ENCODE measurements around the gene ARHGAP45. TPM values are rescaled to one million over a fixed set of nuclear protein-coding genes. Genes with fewer than 3 reads are reported as not detected.
A peak's percentile ranks its signal among the peaks of the same experiment; 100 is the strongest.

ARHGAP45 gene
- total RNA-seq, 1 donor from 2014 or later, result 6.0 TPM

GRCh38 chr19:1053176-1054101 is 13.5 kb upstream of the ARHGAP45 start:
- intact Hi-C loops (cut with micrococcal nuclease), result no loop called here

DNA sequence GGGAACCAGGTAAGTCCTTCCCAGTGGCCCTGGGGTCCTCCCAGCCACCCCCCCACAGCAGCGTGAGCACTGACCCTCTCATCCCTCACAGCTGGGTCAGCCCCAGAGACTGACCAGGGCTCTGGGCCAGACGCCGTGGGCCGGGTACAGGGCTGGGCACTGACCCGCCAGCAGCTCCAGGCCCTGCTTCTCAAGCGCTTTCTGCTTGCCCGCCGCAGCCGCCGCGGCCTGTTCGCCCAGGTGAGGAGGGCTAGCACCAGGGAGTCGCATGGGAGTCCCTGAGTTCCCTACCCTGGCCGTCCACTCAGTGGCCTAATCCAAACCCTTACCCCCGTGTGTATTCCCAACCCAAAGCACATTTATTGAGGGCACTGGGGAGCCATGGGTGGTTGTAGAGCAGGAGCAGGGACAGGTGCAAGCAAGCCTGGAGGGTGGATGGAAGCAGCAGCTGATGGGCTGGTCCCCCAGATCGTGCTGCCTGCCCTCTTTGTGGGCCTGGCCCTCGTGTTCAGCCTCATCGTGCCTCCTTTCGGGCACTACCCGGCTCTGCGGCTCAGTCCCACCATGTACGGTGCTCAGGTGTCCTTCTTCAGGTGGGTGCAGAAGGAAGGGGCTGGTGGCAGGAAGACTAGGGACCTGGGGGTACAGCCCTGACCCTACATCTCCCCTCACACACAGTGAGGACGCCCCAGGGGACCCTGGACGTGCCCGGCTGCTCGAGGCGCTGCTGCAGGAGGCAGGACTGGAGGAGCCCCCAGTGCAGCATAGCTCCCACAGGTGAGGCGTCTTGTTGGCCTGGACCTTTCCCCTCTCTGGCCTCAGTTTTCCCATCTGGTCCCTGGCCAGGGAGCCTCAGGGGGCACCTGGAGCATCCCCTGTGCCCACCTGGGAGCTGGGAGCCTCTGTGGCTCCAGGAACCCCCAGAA is 12.6 kb upstream of the ARHGAP45 start:
- ATAC-seq (no peak), DNase-seq (no peak)
- intact Hi-C loops (cut with micrococcal nuclease), result no loop called here

More at GRCh38 chr19:1053176-1054101, 13.5 kb upstream of the ARHGAP45 start:
- no peak for DNase-seq
- ATAC-seq, result no peak

DNA sequence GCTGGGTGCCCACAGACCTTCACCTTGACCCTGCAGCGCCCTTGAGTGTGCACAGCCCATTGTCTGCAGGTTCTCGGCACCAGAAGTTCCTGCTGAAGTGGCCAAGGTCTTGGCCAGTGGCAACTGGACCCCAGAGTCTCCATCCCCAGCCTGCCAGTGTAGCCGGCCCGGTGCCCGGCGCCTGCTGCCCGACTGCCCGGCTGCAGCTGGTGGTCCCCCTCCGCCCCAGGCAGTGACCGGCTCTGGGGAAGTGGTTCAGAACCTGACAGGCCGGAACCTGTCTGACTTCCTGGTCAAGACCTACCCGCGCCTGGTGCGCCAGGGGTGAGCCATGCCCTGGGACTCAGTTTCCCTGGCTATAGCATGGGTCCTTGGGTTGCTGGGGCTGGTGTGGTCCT is 11.9 kb upstream of the ARHGAP45 start:
- DNase-seq (no peak), ATAC-seq (no peak)
- intact Hi-C loops (cut with micrococcal nuclease), result no loop called here

DNA sequence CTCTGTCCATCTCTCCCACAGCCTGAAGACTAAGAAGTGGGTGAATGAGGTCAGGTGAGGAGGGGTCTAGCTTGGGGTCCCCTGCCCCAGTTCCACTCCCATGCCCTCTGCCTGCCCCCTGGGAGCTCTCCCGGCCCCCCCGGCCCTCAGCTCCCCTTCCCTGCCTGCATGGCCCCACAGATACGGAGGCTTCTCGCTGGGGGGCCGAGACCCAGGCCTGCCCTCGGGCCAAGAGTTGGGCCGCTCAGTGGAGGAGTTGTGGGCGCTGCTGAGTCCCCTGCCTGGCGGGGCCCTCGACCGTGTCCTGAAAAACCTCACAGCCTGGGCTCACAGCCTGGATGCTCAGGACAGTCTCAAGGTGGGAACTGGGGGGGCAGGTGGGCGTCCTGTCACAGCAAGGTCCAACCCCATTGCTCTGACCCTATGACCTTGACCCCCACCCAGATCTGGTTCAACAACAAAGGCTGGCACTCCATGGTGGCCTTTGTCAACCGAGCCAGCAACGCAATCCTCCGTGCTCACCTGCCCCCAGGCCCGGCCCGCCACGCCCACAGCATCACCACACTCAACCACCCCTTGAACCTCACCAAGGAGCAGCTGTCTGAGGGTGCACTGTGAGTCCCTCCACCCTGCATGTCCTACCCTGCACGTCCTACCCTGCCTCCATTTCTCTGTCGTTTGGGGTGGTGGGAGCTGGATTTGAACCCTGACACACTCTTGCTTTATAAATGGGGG is 10.9 kb upstream of the ARHGAP45 start:
- intact Hi-C loops (cut with micrococcal nuclease), result no loop called here
- DNase-seq (no peak), ATAC-seq (no peak)

- intact Hi-C loops (cut with micrococcal nuclease), result no loop called here
- ATAC-seq (peak; percentile 28), DNase-seq (no peak)
Observed at GRCh38 chr19:1057176-1057855, 9.7 kb upstream of the ARHGAP45 start.

DNA sequence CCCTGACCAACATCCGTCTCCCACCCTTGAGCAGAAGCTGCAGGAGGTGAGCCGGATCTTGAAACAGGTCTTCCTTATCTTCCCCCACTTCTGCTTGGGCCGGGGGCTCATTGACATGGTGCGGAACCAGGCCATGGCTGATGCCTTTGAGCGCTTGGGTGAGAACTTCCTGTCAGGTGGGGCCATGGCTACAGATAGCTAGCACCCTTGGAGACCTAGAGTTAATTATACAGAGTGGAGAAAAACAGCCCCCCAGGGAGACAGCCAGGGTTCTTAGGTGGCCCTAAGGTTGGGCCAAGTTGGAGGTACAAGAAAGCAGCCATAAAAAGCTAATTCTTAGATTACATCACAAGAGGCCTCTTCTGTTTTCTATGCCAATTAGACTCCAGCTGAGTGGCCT is 8.9 kb upstream of the ARHGAP45 start:
- ATAC-seq (no peak), DNase-seq (no peak)
- intact Hi-C loops (cut with micrococcal nuclease), result no loop called here

- intact Hi-C loops (cut with micrococcal nuclease), result no loop called here
- DNase-seq, result no peak
- no peak for ATAC-seq
Observed at GRCh38 chr19:1060689-1061088, 6.3 kb upstream of the ARHGAP45 start.

- intact Hi-C loops (cut with micrococcal nuclease), result no loop called here
- no peak for ATAC-seq
Observed at GRCh38 chr19:1061987-1062386, 5.0 kb upstream of the ARHGAP45 start.

GRCh38 chr19:1062387-1063029 is 4.5 kb upstream of the ARHGAP45 start:
- DNase-seq, result no peak
- intact Hi-C loops (cut with micrococcal nuclease), result no loop called here
- ATAC-seq, result no peak

More at GRCh38 chr19:1061987-1062386, 5.0 kb upstream of the ARHGAP45 start:
- peak; percentile 22 for DNase-seq

GRCh38 chr19:1063030-1063908 is 3.7 kb upstream of the ARHGAP45 start:
- DNase-seq (peak; percentile 31), ATAC-seq (no peak)
- intact Hi-C loops (cut with micrococcal nuclease), result no loop called here

- DNase-seq (peak; percentile 25), ATAC-seq (no peak)
- intact Hi-C loops (cut with micrococcal nuclease), result no loop called here
Observed at GRCh38 chr19:1063909-1064660, 2.9 kb upstream of the ARHGAP45 start.

DNA sequence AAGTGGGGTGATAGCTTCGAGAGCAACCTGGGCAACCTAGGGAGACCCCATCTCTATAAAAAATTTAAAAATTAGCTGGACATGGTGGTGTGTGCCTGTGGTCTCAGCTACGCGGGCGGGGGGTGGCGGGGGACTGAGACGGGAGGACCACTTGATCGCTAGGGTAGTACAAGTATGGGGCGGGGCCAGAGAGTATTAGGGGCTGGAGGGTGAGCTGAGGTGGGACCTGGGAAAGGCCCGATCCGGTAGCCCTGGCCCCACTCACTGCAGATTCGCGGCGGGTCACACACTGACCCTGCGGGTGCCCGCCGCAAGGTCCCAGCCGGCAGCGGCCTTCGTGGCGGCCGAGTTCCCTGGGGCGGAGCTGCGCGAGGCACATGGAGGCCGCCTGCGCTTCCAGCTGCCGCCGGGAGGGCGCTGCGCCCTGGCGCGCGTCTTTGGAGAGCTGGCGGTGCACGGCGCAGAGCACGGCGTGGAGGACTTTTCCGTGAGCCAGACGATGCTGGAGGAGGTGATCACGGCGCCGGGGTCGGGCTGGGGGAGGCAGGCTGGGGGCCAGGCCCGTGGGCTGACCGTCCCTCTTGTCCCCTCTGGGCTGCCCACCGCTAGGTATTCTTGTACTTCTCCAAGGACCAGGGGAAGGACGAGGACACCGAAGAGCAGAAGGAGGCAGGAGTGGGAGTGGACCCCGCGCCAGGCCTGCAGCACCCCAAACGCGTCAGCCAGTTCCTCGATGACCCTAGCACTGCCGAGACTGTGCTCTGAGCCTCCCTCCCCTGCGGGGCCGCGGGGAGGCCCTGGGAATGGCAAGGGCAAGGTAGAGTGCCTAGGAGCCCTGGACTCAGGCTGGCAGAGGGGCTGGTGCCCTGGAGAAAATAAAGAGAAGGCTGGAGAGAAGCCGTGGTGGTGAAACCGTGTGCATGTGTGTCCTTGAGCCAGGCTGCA is 2.0 kb upstream of the ARHGAP45 start:
- peak; percentile 80 for ATAC-seq
- intact Hi-C loops (cut with micrococcal nuclease), result no loop called here
- DNase-seq, result peak; percentile 85

DNA sequence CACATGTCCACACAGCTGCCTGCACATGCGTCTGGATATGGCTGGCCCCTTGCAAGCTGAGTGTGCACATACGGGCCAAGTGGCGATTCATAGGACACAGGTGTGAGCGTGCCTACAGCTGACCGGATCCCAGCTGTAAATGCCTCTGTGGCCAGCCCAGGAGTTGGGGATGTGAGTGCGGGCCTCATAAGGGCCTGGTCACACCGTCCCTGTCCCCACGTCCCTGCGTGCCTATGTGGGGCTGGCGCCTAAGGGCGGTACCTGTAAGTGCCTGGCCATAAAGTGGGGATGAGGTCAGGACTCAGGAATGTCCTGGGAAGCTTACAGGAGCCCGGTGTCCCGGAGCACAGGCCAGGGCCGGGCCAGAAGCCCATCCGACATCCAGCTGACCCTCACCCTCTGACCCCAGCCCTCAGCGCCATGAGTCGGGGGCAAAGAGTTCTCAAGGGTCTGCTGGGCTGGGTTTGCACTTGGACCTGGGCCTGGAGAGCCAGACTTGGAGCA is 1.3 kb upstream of the ARHGAP45 start:
- ATAC-seq (no peak), DNase-seq (no peak)

DNA sequence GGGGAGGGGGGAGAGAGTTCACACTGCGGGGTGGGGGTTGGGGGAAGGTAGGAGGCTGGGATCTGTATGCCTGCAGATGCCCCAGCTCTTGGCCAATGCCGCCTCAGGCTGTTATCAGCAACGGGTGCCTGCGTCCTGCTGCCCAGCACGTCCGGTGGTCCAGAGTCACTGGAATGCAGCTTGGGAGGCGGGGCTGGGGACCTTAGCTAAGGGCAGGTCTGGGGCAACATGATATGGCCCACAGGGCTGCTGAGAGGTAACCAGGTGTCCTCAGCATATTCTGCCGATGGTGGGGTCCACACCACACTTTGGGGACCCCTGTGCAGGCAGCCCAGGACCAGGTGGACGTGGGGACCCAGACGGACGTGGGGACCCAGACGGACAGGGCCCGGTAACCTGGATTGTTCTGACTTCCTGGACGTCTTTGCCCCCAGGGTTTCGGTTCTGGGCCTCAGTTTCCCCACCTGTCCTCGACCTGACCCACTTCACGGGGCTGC is 668 bp upstream of the ARHGAP45 start:
- intact Hi-C loops (cut with micrococcal nuclease), result no loop called here
- ATAC-seq, result no peak
- DNase-seq, result no peak

More for the DNA sequence above, 1.3 kb upstream of the ARHGAP45 start:
- intact Hi-C loops (cut with micrococcal nuclease), result no loop called here

DNA sequence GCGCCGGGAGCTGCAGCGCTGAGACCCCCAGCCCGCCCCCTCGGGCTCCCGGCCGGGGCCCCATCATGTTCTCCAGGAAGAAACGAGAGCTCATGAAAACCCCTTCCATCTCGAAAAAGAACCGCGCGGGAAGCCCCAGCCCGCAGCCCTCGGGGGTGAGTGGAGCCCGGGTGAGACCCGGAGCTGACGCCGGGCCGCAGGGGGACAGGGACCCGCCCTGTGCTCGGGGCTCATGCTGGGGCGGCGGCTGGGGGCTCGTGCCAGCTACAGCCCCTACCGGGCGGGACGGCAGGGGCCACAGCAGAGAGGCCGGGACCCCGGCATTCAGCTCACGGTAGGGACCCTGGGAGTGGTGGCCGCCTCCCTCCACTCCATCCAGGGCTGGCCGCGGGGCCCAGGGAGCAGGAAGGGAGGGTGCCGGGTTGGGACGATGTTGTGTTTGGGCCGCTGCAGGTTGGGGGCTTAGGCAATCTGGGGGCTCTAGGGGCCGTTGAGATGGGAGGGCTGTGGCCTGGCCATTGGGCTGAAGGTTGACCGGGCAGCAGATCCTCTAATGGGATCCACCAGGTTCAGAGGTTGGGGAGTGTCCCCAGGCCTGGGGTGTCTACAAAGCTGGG is 482 bp downstream of the ARHGAP45 start:
- intact Hi-C loops (cut with micrococcal nuclease), result no loop called here
- ATAC-seq, result no peak
- no peak for DNase-seq
